B cell (primary cell): Measurements from ENCODE around the gene EEF1AKMT4. TPM values are rescaled to one million over a fixed set of nuclear protein-coding genes. Genes with fewer than 3 reads are reported as not detected.

Source experiments
- ATAC-seq: fragments of 200-7000 bp; cut with Tn5 transposase; one replicate; pipeline ENCODE4 v1.10.0; 2021; ENCODE audit warnings: low read depth, mild to moderate bottlenecking, moderate number of reproducible peaks, moderate library complexity
- CTCF ChIA-PET: fragments of 350-600 bp; sonication (Branson Sonifier 250); formaldehyde crosslinking; loops from one replicate; lab custom pipeline; 2021; ENCODE audit warnings: antibody characterized with exemption, inconsistent platforms; lab: Charles Lee
- POLR2A ChIA-PET: fragments of 350-600 bp; sonication (Branson Sonifier 250); formaldehyde crosslinking; loops from one replicate; lab custom pipeline; 2021; ENCODE audit warnings: antibody characterized with exemption; lab: Charles Lee
- DNase-seq: peaks from one replicate; pipeline ENCODE4 v3.0.0; 2013
- H2AFZ ChIP-seq: 2 replicates; pipeline ENCODE4 v1.6.1; 2012; ENCODE audit warnings: mild to moderate bottlenecking, low read depth, low read length; ENCODE audit not compliant: insufficient read depth, poor library complexity, severe bottlenecking
- H3K27ac ChIP-seq, 2 donors: 1 replicate in 1 of 2; 2 replicates in 1 of 2; pipeline ENCODE4 v1.5.1; 2012 to 2013; ENCODE audit warnings: low read length in 2 of 2, mild to moderate bottlenecking in 2 of 2, moderate library complexity in 1 of 2
- H3K27me3 ChIP-seq, 4 experiments: fragments of 200-600 bp in 1 of 4; sonication (generic) in 1 of 4; replicated peaks in 1 of 4; 1 replicate in 2 of 4; 2 replicates in 2 of 4; pipeline versions ENCODE4 v1.6.1 to v1.7.0; 2013 to 2016; ENCODE audit warnings: low read length in 3 of 4, mild to moderate bottlenecking in 2 of 4, mixed read lengths in 1 of 4, moderate library complexity in 1 of 4; ENCODE audit not compliant: insufficient read depth in 4 of 4, control insufficient read depth in 3 of 4; ENCODE audit errors: control extremely low read depth in 1 of 4
- H3K36me3 ChIP-seq, 2 experiments: replicated peaks in 1 of 2; 1 replicate in 1 of 2; 2 replicates in 1 of 2; pipeline versions ENCODE4 v1.6.1 to v1.7.1; 2013; ENCODE audit warnings: low read length in 1 of 2; ENCODE audit not compliant: insufficient read depth in 2 of 2, control insufficient read depth in 1 of 2; ENCODE audit errors: control extremely low read depth in 1 of 2, extremely low read depth in 1 of 2
- H3K4me1 ChIP-seq, 2 donors: fragments of 200-600 bp in 1 of 2; sonication (generic) in 1 of 2; 1 replicate in 1 of 2; 2 replicates in 1 of 2; pipeline versions ENCODE4 v1.5.1 to v1.6.1; 2013 to 2017; ENCODE audit warnings: low read length in 2 of 2; ENCODE audit not compliant: control insufficient read depth in 2 of 2, insufficient read depth in 2 of 2
- H3K4me2 ChIP-seq: replicated peaks from 2 replicates; pipeline ENCODE3; 2012; ENCODE audit warnings: mild to moderate bottlenecking, low read depth, low read length; ENCODE audit not compliant: poor library complexity, severe bottlenecking
- H3K4me3 ChIP-seq, 5 experiments: fragments of 200-600 bp in 1 of 5; sonication (generic) in 1 of 5; 1 replicate in 3 of 5; 2 replicates in 2 of 5; pipeline versions ENCODE4 v1.5.1 to v1.7.0; 2011 to 2016; ENCODE audit warnings: low read length in 4 of 5, mild to moderate bottlenecking in 4 of 5, low read depth in 2 of 5, control low read depth in 1 of 5, moderate library complexity in 1 of 5; ENCODE audit not compliant: insufficient read depth in 1 of 5; ENCODE audit errors: control extremely low read depth in 1 of 5, extremely low read depth in 1 of 5
- H3K79me2 ChIP-seq: fragments of 200-600 bp; sonication (generic); one replicate; pipeline ENCODE4 v1.6.0; 2016; ENCODE audit warnings: low read length; ENCODE audit not compliant: control insufficient read depth, insufficient read depth
- H3K9ac ChIP-seq: fragments of 200-600 bp; sonication (generic); 2 replicates; pipeline ENCODE4 v1.6.1; 2017; ENCODE audit warnings: mild to moderate bottlenecking, low read length, moderate library complexity
- H3K9me3 ChIP-seq, 3 donors: one replicate each; pipeline versions ENCODE4 v1.6.1 to v1.7.1; 2013; ENCODE audit warnings: low read length in 2 of 3; ENCODE audit not compliant: control insufficient read depth in 2 of 3, insufficient read depth in 1 of 3; ENCODE audit errors: control extremely low read depth in 1 of 3
- H4K20me1 ChIP-seq: 2 replicates; pipeline ENCODE4 v1.6.0; 2012; ENCODE audit warnings: mild to moderate bottlenecking, low read length; ENCODE audit not compliant: insufficient read depth, control insufficient read depth, poor library complexity, severe bottlenecking
- H3K27ac Mint-ChIP-seq: one replicate; pipeline ENCODE4 v1.8.0; 2021; ENCODE audit warnings: mixed read lengths
- H3K27me3 Mint-ChIP-seq: one replicate; pipeline ENCODE4 v1.8.0; 2021; ENCODE audit warnings: mixed read lengths
- H3K4me1 Mint-ChIP-seq: one replicate; pipeline ENCODE4 v1.8.0; 2021; ENCODE audit warnings: mixed read lengths
- H3K4me3 Mint-ChIP-seq: one replicate; pipeline ENCODE4 v1.8.0; 2021; ENCODE audit warnings: mixed read lengths
- H3K9me3 Mint-ChIP-seq: one replicate; pipeline ENCODE4 v1.8.0; 2022; ENCODE audit warnings: mixed read lengths; ENCODE audit not compliant: insufficient read depth
- EZH2 ChIP-seq: IDR thresholded peaks from 2 replicates; pipeline ENCODE4 v1.6.1; 2012; ENCODE audit warnings: borderline replicate concordance, low read depth, mild to moderate bottlenecking, moderate library complexity, low read length; ENCODE audit not compliant: insufficient read depth, poor library complexity, severe bottlenecking
- WGBS: methylation state at CpG from one replicate; pipeline ENCODE4 v1.1.5; 2013; ENCODE audit warnings: missing lambda C conversion rate; ENCODE audit not compliant: insufficient coverage; 5-methylcytosine and 5-hydroxymethylcytosine counted together
- intact Hi-C: fragments of 100-400 bp; cut with micrococcal nuclease; formaldehyde crosslinking; loops from one replicate; pipeline ENCODE4 v1.10.0; 2022
- polyA plus RNA-seq: library from polyadenylated mRNA; depleted of rRNA; stranded (reverse); fragments of >200 nt; gene quantifications from 2 replicates; pipeline ENCODE4 v1.2.3, GENCODE V29; 2012
- total RNA-seq, 2 donors: library from RNA; stranded (reverse); fragments of 120-200 nt in 1 of 2; gene quantifications; 1 replicate in 1 of 2; 2 replicates in 1 of 2; pipeline versions ENCODE4 v1.2.3 to v1.2.4, GENCODE V29; 2013 to 2022
- TF ChIP-seq, protein P1 (sequence below): fragments of 200-600 bp; IDR thresholded peaks from one replicate; pipeline ENCODE4 v1.8.0; 2022; ENCODE audit warnings: antibody characterized with exemption, mild to moderate bottlenecking

Gene EEF1AKMT4
- total and polyA plus RNA-seq, 2 donors (not counting 1 experiment from before 2014, with no cell fraction given) = 1.5 to 2.5 TPM

DNA sequence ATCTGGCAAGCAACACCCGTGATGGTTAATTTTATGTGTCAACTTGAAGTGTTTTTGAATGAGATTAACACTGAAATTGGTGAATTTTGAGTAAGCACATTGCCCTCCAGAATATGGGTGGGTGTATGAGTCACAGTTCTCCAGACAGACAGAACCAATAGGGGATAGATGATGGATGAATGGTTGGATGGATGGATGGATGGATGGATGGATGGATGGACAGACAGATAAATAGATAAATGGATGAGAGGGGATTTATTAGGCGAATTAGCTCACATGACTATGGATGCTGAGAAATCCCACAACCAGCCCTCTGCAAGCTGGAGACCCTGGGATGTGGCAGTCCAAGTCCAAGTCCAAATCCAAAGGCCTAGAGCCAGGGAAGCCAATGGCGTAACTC, 25.5 kb upstream of the EEF1AKMT4 start:
- no peaks in the 10 kb centered on the region for H3K79me2 ChIP-seq
- Mint-ChIP-seq H3K27ac (no peak overlapping the region), H3K4me3 (no peak overlapping the region), H3K27me3 (peaks cover 35% of the 10 kb centered on the region), H3K9me3 (no peaks in the 10 kb centered on the region), H3K4me1 (peaks cover 7% of the 10 kb centered on the region)
- 67% methylated on average over 2 of the region's 3 CpGs for WGBS
- H3K4me3 ChIP-seq = no peak overlapping the region
- no peak overlapping the region for H3K4me2 ChIP-seq
- ATAC-seq (no peak), DNase-seq (no peak)
- H3K9ac ChIP-seq = no peak overlapping the region
- no peaks in the 10 kb centered on the region for H3K9me3 ChIP-seq
- intact Hi-C loops = no loop called here
- no peaks in the 10 kb centered on the region for H3K36me3 ChIP-seq
- no peak overlapping the region for H3K27ac ChIP-seq
- H3K4me1 ChIP-seq = peaks cover 4 to 5% of the 10 kb centered on the region in 2 donors
- H3K27me3 ChIP-seq = peaks cover 0 to 35% (median 15%) of the 10 kb centered on the region in 4 experiments
- no peaks in the 10 kb centered on the region for H4K20me1 ChIP-seq
- TF ChIP-seq, protein P1, sequence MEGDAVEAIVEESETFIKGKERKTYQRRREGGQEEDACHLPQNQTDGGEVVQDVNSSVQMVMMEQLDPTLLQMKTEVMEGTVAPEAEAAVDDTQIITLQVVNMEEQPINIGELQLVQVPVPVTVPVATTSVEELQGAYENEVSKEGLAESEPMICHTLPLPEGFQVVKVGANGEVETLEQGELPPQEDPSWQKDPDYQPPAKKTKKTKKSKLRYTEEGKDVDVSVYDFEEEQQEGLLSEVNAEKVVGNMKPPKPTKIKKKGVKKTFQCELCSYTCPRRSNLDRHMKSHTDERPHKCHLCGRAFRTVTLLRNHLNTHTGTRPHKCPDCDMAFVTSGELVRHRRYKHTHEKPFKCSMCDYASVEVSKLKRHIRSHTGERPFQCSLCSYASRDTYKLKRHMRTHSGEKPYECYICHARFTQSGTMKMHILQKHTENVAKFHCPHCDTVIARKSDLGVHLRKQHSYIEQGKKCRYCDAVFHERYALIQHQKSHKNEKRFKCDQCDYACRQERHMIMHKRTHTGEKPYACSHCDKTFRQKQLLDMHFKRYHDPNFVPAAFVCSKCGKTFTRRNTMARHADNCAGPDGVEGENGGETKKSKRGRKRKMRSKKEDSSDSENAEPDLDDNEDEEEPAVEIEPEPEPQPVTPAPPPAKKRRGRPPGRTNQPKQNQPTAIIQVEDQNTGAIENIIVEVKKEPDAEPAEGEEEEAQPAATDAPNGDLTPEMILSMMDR = no peak
- TF ChIP-seq EZH2 = no peak
- ChIA-PET CTCF (no interaction called here), POLR2A (no interaction called here)
- H2AFZ ChIP-seq = no peak overlapping the region

DNA sequence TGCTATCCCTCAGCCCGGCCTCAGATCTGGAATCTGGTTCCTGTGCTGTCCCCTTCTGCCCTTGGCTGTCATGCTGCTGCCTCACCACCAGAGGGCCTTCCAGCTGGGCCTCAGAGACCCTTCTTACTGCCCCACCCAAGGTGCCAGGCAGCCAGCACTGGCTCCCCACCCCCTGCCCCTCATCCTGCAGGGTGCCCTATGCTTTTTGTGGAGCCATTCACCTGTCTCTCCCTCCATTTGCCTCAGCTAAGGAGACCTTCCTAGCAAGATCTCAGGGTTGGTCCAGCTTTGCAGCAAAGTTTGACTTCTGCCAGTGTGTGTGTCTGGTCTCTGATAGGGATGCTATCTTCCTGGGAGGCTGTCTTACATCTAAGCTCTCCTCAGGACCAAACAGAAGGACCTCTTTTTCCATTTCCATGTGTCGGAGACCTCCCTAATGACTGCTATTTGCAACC, 22.0 kb upstream of the EEF1AKMT4 start:
- H3K4me3 Mint-ChIP-seq = peak overlapping the region; percentile 35
- H3K4me1 Mint-ChIP-seq = peaks cover 20% of the 10 kb centered on the region
- H3K9me3 Mint-ChIP-seq = no peaks in the 10 kb centered on the region
- Histone ChIP-seq H3K4me1 (peaks cover 15 to 25% of the 10 kb centered on the region in 2 donors), H3K4me2 (no peak overlapping the region), H3K27me3 (peaks cover 0 to 58% (median 32%) of the 10 kb centered on the region in 4 experiments), H3K9me3 (peaks cover 0 to 3% (median 0%) of the 10 kb centered on the region in 3 donors), H3K4me3 (no peak overlapping the region), H2AFZ (no peak overlapping the region), H4K20me1 (no peaks in the 10 kb centered on the region), H3K9ac (no peak overlapping the region), H3K27ac (no peak overlapping the region), H3K79me2 (no peaks in the 10 kb centered on the region), H3K36me3 (no peaks in the 10 kb centered on the region)
- WGBS = 8% methylated on average over 1 of the region's 2 CpGs
- CTCF ChIA-PET = interaction anchor here (0.8 to 3.4 kb wide), 34 partner anchors 9 to 343 kb away, joined by 3 to 23 read pairs (median 4); partner anchors contain the start of genes ABCC5, ABCF3, ALG3 and DVL3
- TF ChIP-seq, protein P1 = peak; percentile 95
- no peak for TF ChIP-seq EZH2
- intact Hi-C loops = loop anchor here (1.0 to 5.0 kb wide), 3 partner anchors 23 to 90 kb away; partner anchors contain the start of gene EIF2B5
- no peak overlapping the region for H3K27ac Mint-ChIP-seq
- H3K27me3 Mint-ChIP-seq = peaks cover 46% of the 10 kb centered on the region
- POLR2A ChIA-PET = interaction anchor here (0.6 kb wide), 2 partner anchors 10 to 332 kb away, joined by 3 to 6 read pairs; no protein-coding TSS in a partner anchor
- DNase-seq (peak; percentile 69), ATAC-seq (peak; percentile 39)
